ENCODE results near the gene BST1.
"Not testable (repeated sequence)": the region's sequence is repeated elsewhere in the genome, so short reads cannot be mapped to it uniquely, and the experiment has no call there.

BST1 gene

GRCh38 chr4:15753081-15753480, 50.2 kb downstream of the BST1 start:
- no peak for DNase-seq

DNA sequence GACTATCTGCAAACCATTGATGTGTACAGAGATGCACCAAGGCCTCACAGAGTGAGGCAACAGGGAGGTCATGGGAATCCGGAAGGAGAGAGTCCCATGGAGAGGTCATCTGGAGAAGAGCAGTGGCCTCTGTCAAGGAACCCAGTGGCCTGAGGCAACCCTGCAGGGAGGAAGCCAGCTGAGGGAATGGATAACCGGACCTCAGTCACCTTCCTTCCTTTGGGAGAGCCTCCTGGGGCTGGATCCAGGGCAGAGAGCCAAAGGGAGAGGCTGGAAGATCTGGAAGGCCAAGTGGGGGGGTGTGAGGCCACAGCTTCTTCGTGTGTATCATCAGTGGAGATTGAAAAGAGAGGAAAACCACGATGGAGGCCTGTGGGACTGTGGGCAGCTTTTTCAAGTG, 50.9 kb downstream of the BST1 start:
- no peak for DNase-seq

GRCh38 chr4:15754323-15754722, 51.5 kb downstream of the BST1 start:
- DNase-seq, result peak; percentile 54

DNA sequence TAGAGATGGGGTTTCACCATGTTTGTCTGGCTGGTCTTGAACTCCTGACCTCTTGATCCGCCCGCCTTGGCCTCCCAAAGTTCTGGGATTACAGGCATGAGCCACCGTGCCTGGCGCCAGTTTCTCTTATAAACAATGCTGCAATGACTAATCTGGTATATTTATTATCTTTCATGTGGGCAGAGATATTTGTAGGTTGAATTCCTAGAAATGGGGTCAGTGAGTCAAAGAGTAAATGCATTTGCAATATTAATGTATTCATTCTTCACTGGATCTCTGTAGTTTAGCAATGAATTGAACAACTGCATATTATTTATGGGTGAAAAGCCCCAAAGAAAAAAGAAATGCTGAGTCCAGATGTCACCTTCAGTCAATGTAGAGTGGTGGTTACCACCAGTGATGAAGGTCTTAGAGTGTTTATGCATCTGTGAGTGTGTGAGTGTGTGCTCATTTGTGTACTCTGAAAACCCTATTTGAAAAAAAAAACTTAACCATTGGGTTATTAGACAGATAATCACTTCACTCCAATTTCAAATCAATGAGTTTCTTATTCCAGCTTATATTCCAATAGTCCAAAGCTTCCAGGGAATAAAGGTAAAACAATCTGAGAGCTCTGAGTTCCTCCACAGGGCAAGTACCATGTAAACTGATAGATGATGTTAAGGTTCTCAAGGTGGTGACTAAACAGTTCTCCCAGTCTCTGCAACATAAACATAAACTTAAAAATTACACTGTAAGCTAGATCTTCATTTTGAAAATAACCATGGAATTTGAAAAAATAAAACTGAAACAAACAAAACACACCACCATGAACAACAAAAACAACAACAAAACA, 52.7 kb downstream of the BST1 start:
- DNase-seq, result peak; percentile 65

DNA sequence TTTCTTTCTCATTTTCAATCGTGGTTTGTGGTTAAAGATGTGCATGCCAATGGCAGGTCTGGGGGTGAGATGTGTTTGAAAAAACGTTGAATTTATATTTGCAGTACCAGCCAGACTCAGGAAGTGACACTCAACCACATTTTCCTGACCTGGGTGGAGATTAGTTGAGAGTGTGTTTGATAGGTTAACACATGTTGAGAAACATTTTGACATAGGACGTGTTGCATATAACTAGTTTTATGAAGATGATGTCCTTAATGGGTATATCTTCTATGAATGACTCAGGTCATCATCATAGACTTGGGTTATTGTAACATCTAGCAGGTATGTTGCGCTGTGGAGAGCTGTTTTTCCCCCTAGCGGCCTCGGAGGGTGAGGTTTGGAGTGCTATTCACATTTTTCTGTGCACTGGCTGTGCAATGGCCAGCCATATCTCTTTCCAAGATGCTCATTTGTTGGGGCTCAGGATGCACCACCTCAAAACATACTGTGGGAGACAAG, 53.5 kb downstream of the BST1 start:
- DNase-seq, result peak; percentile 80

- DNase-seq, result no peak
Measured at GRCh38 chr4:15757054-15757453, 54.2 kb downstream of the BST1 start.

GRCh38 chr4:15758294-15758693, 55.4 kb downstream of the BST1 start:
- no peak for DNase-seq

DNA sequence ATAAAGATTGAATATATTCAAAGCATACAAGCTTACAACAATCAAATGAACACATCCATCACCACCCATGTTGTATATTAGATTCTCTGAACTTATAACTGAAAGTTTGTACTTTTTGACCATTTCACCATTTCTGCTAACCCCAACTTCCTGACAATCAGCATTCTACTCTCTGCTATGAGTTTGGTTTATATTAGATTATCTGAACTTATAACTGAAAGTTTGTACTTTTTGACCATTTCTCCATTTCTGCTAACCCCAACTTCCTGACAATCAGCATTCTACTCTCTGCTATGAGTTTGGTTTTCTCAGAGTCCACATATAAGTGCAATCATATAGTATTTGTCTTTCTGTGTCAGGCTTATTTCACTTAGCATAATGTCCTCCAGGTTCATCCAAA, 59.6 kb downstream of the BST1 start:
- DNase-seq, result not testable (repeated sequence)

DNA sequence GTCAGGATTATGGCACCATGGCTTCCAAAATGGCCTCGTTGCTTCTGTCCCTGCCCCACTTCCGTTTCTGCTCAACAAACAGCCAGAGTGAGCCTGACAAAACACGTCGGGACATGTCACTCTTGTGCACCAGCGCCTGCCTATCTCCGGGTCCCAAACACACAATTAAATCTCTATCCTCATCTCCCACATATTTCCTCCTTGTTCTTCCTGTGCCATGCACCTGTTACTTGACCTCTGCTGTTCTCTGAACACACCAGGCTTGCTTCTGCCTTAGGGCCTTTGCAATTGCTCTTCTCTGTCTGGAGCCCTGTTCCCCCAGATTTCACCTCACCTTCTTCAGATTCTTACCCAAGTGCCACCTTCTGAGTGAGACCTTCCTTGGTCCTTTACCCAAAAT, 62.5 kb downstream of the BST1 start:
- no peak for DNase-seq

- peak; percentile 54 for DNase-seq
Measured at GRCh38 chr4:15765910-15766697, 63.2 kb downstream of the BST1 start.

- DNase-seq, result no peak
Measured at GRCh38 chr4:15766821-15767220, 64.0 kb downstream of the BST1 start.

DNA sequence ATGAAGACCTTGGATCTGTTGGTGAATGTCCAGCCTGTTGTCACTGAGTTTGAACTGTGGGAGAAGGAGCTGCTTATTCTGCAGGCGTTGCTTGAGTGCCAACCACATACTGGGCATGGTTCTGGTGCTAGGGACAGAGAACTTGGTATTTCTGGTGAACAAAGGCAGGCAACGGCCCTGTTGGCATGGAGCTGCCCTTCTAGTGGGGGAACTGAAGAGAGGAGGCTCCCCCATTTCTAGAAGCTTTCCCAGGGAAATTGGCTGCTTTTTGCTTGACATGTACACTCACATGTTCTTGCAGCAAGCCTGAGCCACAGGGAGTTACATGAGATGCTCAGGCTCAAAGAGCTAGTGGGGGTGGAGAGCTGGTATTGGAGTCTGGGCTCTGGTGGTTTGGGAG, 66.3 kb downstream of the BST1 start:
- DNase-seq, result no peak

DNA sequence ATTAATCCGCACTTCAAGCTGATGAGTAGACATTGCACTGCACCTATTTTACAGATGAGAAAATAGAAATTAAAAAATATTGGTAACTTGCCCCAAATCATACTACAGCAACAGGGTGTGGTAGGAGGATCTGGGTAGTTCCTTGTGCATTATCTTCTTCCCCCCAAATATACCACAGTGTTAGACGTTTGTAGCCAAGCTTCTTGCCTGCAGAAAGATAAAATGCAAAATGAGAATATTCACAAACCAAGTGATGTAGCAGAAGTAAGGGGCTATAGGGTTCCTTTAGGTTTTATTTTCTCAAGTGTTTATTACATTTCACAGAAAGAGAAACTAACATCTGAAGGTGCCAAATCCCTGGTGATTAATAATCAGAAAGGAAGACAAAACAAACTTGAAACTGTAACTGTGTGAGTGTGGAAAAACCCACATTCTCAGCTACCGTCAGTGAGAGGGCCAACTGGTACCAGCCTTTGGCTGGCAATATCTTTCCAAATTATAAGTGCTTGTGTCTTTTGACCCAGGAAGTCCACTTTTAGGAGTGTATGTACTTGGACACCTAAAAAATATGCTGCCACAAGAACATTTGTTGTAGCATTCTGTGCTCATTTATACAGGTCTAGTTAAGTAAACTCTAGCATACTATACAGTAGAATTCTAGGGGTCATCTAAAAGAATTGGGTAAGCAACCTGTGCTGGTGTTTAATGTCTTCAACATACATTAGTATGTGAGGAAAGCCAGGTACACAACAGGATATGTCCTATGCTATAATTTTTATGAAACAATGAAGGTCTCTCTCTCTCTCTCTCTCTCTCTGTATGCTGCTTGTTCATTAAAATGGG, 68.6 kb downstream of the BST1 start:
- no peak for DNase-seq

- DNase-seq, result no peak
Measured at GRCh38 chr4:15774020-15774420, 71.2 kb downstream of the BST1 start.

DNA sequence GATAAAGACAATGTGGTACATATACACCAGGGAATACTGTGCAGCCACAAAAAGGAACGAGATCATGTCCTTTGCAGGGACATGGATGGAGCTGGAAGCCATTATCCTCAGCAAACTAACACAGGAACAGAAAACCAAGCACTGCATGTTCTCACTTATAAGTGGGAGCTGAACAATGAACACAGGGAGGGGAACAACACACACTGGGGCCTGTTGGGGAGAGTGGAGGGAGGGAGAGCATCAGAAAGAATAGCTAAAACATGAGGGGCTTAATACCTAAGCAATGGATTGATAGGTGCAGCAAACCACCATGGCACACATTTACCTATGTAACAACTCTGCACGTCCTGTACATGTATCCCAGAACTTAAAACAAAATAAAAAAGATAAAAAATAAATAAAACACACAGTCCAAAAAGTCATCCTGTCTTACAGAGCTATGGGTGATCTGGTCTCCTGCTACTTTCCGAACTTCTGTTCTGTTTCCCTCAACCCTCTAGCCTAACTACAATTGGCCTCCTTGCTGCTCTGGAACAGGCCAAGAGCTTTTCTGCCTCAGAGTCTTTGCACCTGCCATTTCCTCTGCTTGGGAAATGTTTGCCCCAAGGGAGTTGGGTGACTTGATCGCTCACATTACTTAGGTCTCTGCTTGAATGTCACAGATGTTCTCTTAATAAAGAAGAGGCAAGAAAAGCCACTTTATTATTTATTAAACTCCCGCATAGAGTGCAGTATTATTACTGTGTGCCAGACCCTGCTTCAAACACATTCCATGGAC, 74.2 kb downstream of the BST1 start:
- DNase-seq, result no peak

DNA sequence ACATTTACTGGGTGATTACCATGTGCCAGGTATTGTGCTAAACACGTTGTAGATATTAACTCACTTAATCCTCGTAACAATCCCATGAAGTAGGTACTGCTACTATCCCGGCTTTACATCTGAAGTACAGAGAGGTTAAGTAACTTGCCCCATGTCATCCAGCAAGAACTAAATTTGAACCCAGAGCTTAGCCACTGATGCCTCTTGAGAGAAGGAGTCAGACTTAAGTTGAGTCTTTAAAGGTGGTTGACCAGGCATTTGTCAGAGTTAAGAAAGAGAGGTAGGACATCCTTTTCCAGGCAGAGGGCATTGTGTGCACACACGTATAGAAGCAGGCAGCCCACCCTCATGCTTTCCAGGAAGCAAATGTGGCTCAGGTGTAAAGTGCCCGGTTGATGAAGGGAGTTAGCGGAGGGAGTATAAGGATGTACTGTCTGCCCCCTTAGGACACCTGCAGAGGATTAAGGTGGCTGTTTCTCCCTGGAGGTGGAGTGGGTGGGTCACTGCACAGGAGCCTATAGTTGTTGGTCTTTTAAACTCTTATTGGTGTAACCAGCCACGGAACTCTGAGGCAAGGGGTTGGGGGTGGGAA, 74.9 kb downstream of the BST1 start:
- no peak for DNase-seq

DNA sequence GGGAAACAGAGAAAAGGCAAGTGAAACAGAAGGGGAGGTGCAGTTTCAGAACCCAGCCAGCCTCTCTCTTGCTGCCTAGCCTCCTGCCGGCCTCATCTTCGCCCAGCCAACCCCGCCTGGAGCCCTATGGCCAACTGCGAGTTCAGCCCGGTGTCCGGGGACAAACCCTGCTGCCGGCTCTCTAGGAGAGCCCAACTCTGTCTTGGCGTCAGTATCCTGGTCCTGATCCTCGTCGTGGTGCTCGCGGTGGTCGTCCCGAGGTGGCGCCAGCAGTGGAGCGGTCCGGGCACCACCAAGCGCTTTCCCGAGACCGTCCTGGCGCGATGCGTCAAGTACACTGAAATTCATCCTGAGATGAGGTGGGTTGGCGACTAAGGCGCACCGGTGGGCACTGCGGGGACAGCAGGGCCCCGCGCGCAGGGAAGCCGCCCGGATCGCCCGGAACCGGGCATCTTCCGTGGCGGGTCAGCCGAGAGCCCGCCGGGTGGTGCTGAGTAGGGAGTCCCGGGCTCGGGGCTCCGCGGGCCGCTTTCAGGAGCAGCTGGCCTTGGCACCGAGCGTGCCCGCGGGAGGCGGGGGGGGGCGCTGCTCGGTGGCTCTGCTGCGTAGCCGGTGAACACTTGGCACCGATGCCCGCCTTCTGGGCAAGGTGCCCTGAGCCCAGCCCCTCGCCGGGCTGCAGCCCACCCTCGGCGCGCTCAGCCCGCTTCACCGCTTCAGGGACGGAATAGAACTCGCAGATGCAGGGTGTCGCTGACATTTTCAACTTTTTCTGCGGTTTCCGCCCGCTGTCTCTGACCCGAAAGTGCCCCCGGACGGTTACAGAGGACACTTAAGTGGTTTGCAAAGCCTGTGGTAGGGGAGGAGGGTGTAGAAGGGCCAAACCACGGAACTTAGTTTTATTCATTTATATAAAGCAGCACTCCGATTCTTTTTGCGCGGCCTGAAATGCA, 75.7 kb downstream of the BST1 start, which contains the start of gene CD38:
TSS of gene CD38 (plus strand) at position 40 of the 953 bp plus-strand sequence. CDS start at position 127, 87 bp downstream.
- peak; percentile 72 for DNase-seq

DNA sequence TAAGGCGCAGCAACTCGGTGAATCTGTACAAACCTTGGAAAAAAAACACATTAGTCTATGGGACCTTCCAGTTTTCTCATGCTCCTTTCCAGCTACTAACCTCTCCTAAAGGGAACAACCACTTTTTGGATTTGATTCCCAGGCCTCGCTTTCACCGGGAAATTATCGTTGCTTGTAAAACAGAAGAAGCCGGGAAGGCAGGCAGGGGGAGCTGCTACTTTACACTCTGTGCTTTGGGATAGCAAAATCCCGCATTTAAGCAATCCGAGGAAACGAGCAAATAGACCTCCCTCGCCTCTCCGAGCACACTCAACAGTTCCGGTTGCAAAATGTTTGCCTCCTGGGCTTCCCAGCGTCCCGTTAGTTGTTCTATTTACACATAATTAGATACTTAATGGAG, 76.4 kb downstream of the BST1 start:
- DNase-seq, result no peak

DNA sequence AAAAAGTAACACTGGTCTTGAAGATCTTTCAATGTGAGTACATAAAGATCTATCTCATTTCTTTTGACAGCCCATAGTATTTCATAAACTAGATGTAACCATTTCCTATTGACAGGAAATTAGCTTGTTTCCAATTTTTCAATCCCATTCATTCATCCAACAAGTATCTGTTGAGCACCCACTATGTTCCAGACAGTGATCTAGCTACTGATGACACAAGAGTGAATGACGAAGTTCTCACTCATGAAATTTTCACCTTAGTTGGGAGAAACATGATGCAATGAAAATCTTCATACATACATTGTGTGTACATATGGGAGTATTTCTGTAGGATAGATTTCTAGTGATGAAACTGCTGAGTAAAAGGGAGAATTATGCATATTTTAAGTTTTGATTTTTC, 76.9 kb downstream of the BST1 start:
- no peak for DNase-seq

DNA sequence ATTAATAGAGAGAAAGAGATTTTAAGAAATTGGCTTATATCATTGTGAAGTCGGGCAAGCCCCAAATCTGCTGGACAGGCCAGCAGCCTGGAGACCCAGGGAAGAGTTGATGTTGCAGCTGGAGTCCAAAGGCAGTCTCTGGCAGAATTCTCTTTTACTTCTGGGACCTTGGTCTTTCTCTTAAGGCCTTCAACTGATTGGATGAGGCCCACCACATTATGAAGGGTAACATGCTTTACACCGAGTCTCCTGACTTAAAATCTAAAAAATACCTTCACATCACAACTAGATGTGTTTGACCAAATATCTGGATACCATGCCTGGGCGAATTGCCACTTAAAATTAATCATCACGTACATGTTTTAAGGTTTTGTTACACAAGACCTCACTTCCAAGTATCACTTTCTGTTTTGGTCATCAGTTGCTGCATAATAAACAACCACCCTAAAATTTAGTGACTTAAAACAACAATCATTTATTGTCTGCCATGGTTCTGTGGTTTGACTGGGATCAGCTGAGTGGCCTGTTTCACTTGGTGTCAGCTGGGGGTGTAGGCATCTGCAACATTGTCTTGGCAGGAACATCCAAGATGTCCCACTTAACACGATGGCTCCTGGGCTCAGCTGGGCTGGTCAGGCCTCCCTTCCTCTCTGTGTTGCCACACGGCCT, 78.7 kb downstream of the BST1 start:
- DNase-seq, result no peak
